Sciatic nerve (tissue), 2 donors: ENCODE measurements around the gene ABCB8. TPM values are rescaled to one million over a fixed set of nuclear protein-coding genes. Genes with fewer than 3 reads are reported as not detected.

Source experiments
- ATAC-seq: fragments of 200-7000 bp; cut with Tn5 transposase; one replicate; pipeline ENCODE4 v1.9.1; 2020; ENCODE audit warnings: mild to moderate bottlenecking, moderate library complexity
- DNase-seq: peaks from one replicate; pipeline ENCODE4 v3.0.0-alpha.2; 2020; ENCODE audit warnings: low spot score
- intact Hi-C: fragments of 100-400 bp; cut with DNase I; formaldehyde crosslinking; loops from one replicate; pipeline ENCODE4 v1.14.2; 2022
- total RNA-seq: library from RNA; stranded (reverse); fragmentation: NEBNext Ultra II Directional; extraction: Animal tissue kit (Norgen Biotek cat#: 25700); gene quantifications from one replicate; pipeline ENCODE4 v1.2.1, GENCODE V29; 2021
- donor health status: DM: no; HTN: no; CAD: no.
- donor health status: DM: no; HTN: no; CAD: no.

The ABCB8 gene
- total RNA-seq, 1 donor from 2014 or later = 32.8 TPM

- no peak for ATAC-seq
- intact Hi-C loops = no loop called here
- no peak for DNase-seq
These were observed 33.2 kb downstream of the ABCB8 start for GRCh38 chr7:151061213-151062110.

- ATAC-seq (no peak), DNase-seq (no peak)
- intact Hi-C loops = no loop called here
These were observed 33.8 kb downstream of the ABCB8 start for GRCh38 chr7:151062111-151062398.

- intact Hi-C loops = no loop called here
- ATAC-seq = no peak
- no peak for DNase-seq
These were observed 34.4 kb downstream of the ABCB8 start for GRCh38 chr7:151062399-151063211.

- ATAC-seq (peak; percentile 7), DNase-seq (no peak)
- intact Hi-C loops = no loop called here
These were observed 34.9 kb downstream of the ABCB8 start for GRCh38 chr7:151063212-151063561.

- intact Hi-C loops = no loop called here
These were observed 36.2 kb downstream of the ABCB8 start for GRCh38 chr7:151064454-151064853.

DNA sequence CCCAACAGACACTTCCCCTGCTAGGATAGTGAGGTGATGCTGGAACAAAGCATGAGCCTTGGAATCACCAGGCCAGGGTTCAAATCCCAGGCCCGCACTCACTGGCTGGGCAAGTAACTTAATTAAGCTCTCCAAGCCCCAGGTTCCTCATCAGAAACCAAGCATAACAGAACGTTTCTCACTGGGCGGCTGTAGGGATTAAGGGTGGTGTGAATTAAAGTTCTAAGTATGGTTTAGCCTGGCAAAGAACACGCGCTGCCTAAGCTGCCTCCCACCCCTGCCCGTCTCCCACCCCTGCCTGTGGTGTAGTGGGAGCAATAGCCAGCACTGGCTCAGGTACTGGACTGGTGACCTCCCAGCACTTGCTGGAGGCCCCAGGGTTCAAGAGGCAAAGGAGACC, 36.7 kb downstream of the ABCB8 start:
- DNase-seq = no peak
- ATAC-seq = no peak
- intact Hi-C loops = no loop called here

More at GRCh38 chr7:151064454-151064853, 36.2 kb downstream of the ABCB8 start:
- DNase-seq (no peak), ATAC-seq (no peak)

DNA sequence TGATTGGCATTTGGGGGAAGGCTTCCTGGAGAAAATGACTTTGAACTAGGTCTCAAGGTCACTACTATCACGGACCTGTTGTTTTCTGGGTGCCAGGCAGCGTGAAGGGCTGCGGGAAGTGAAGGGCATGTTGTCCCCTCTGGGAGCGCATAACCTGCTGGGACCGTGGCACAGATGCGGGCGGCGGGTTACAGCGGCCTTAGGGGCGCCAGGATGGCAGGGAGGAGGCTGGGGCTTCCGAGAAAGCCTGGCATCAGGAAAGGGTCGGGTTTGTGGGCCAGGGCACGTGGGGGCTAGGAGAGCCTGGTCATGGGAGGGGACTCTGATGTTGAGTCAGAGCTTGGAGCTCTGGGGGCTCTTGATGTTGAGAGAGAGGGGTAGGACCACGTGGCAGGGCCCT, 37.3 kb downstream of the ABCB8 start:
- DNase-seq = no peak
- intact Hi-C loops = no loop called here
- ATAC-seq = no peak

GRCh38 chr7:151066273-151066974, 38.2 kb downstream of the ABCB8 start:
- intact Hi-C loops = no loop called here
- no peak for DNase-seq
- ATAC-seq = no peak

DNA sequence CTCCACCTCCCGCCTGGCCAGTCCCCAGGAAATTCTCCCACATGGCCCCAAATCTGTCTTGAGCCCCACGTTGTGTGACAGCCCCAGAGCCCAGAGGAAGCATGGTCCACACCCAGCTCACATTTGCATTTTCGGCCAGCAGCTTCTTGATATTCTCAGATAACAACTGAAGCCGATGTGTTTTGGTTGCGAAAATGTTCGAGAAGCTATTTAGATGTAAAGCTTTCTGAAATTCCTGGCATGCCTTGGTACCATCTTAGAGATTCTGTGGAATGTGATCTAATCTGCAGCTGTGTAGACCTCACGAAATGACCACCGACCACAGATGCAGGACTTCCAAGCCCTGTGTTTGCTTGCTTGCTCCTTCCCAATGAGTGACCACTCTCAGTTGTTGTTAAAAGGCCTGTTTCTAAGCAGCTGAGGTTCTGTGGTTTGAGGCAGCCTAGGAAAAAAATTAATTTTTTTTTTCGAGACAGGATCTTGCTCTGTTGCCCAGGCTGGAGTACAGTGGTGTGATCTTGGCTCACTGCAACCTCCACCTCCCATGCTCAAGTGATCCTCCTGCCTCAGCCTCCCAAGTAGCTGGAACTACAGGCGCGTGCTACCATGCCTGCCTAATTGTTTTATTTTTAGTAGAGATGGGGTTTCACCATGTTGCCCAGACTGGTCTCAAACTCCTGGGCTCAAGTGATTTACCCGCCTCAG, 40.0 kb downstream of the ABCB8 start:
- DNase-seq = no peak
- intact Hi-C loops = no loop called here
- ATAC-seq = no peak

DNA sequence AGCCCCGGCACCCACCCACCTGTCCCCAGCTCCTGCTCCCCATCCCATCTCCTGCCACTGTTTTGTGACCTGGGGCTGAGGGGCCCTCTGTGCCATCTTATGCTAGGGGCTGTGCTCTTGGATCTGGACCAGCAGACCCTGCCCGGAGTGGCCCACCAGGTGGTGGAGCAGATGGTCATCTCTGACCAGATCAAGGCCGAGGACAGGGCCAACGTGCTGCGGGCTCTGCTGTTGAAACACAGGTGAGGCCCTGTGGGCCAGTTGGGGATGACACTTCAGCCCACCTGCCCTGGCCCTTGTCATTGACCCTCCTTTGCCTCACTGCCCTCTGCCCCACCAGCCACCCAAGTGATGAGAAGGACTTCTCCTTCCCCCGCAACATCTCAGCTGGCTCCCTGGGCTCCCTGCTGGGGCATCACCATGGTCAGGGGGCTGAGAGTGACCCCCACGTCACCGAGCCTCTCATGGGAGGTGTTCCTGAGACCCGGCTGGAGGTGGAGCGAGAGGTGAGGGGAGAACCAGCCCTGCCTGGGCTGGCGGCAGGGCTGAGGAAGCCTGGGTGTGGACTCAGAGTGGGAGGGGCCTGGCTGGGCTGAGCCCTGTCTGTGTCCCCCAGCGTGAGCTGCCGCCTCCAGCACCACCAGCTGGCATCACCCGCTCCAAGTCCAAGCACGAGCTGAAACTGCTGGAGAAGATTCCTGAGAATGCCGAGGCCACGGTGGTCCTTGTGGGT, 41.8 kb downstream of the ABCB8 start:
- ATAC-seq (no peak), DNase-seq (no peak)
- intact Hi-C loops = no loop called here

DNA sequence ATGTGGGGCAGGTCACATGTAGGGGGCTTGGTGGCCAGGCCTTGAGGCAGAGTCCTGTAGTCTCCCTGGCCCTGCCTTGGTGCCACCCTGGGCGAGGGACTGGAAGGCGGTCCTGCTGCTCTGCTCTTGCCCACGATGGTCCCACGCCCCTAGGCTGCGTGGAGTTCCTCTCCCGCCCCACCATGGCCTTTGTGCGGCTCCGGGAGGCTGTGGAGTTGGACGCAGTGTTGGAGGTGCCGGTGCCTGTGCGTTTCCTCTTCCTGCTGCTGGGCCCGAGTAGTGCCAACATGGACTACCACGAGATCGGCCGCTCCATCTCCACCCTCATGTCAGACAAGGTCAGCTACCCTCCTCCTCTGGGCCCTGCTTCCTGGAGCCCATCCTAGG, 42.3 kb downstream of the ABCB8 start:
- ATAC-seq (no peak), DNase-seq (no peak)
- intact Hi-C loops = no loop called here

GRCh38 chr7:151071032-151071866, 43.0 kb downstream of the ABCB8 start:
- no peak for DNase-seq
- no peak for ATAC-seq
- intact Hi-C loops = no loop called here

DNA sequence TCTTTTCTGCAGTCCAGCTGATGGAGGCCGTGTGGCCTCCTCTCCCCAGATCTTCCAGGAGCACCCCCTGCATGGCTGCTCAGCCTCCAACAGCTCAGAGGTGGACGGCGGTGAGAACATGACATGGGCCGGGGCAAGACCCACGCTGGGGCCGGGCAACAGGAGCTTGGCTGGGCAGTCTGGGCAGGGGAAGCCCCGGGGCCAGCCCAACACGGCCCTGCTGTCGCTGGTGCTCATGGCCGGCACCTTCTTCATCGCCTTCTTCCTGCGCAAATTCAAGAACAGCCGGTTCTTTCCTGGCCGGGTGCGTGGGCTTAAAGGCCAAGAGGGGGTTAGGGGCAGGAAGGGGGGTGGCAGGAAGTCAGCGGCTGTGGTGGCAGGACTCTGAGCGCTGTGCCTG, 45.7 kb downstream of the ABCB8 start:
- ATAC-seq = no peak
- intact Hi-C loops = no loop called here
- DNase-seq = no peak

GRCh38 chr7:151074817-151075661, 46.8 kb downstream of the ABCB8 start:
- ATAC-seq (no peak), DNase-seq (no peak)
- intact Hi-C loops = no loop called here

- DNase-seq (no peak), ATAC-seq (no peak)
- intact Hi-C loops = no loop called here
These were observed 47.4 kb downstream of the ABCB8 start for GRCh38 chr7:151075662-151075971.

DNA sequence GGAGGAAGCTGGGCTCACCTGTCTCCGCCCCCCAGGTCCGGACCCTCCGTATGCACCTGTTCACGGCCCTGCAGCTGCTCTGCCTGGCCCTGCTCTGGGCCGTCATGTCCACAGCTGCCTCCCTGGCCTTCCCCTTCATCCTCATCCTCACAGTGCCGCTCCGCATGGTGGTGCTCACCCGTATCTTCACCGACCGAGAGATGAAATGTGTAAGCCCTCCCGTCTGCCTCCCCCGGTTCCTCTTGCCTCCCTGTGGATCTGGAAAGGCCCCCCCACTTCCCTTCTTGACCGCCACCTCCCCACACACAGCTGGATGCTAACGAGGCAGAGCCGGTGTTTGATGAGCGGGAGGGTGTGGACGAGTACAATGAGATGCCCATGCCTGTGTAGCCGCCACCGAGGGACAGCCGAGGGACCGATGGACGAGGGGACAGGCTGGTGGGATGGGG, 47.8 kb downstream of the ABCB8 start:
- intact Hi-C loops = no loop called here

More for the DNA sequence above, 47.8 kb downstream of the ABCB8 start:
- ATAC-seq (no peak), DNase-seq (no peak)
